Measurements from ENCODE around the gene SEMA6C. TPM values are rescaled to one million over a fixed set of nuclear protein-coding genes. Genes with fewer than 3 reads are reported as not detected.

Gene SEMA6C
- total and polyA plus RNA-seq, 2 donors from 2014 or later, result 7.6 to 17.4 TPM

GRCh38 chr1:151145304-151146071, 943 bp downstream of the SEMA6C start:
- TF ChIP-seq, protein P1, sequence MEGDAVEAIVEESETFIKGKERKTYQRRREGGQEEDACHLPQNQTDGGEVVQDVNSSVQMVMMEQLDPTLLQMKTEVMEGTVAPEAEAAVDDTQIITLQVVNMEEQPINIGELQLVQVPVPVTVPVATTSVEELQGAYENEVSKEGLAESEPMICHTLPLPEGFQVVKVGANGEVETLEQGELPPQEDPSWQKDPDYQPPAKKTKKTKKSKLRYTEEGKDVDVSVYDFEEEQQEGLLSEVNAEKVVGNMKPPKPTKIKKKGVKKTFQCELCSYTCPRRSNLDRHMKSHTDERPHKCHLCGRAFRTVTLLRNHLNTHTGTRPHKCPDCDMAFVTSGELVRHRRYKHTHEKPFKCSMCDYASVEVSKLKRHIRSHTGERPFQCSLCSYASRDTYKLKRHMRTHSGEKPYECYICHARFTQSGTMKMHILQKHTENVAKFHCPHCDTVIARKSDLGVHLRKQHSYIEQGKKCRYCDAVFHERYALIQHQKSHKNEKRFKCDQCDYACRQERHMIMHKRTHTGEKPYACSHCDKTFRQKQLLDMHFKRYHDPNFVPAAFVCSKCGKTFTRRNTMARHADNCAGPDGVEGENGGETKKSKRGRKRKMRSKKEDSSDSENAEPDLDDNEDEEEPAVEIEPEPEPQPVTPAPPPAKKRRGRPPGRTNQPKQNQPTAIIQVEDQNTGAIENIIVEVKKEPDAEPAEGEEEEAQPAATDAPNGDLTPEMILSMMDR (IDR thresholded peaks at IDR 0.05; ENCODE audit: borderline replicate concordance, extremely low read depth, insufficient read depth), result no peak
- no peaks in the 10 kb centered on the region for H3K36me3 ChIP-seq (ENCODE audit: control insufficient read depth in 2 of 3, insufficient read depth in 3 of 3, low read length in 3 of 3)
- H3K27me3 ChIP-seq (ENCODE audit: control insufficient read depth, insufficient read depth, low read length), result no peaks in the 10 kb centered on the region
- DNase-seq (peak in 4 of 5 donors; percentile 35 to 79 (median 55)), FAIRE-seq (no peak)
- H3K27ac ChIP-seq (ENCODE audit: low read depth in 2 of 2, low read length in 2 of 2), result no peak overlapping the region
- peak overlapping the region; percentile 68 to 84 (median 83) for H3K4me3 ChIP-seq (ENCODE audit: low read length in 3 of 3)
- H3K9me3 ChIP-seq (ENCODE audit: control insufficient read depth in 2 of 3, insufficient read depth in 1 of 3, low read length in 3 of 3), result no peaks in the 10 kb centered on the region
- H3K9ac ChIP-seq (ENCODE audit: low read length in 3 of 3), result peak overlapping the region; percentile 53 to 65 (median 65)
- intact Hi-C loops (cut with DNase I), result no loop called here
- H3K4me1 ChIP-seq (ENCODE audit: control insufficient read depth in 2 of 3, insufficient read depth in 2 of 3, low read depth in 1 of 3, low read length in 3 of 3), result peaks cover 0 to 33% (median 16%) of the 10 kb centered on the region in 3 donors

- intact Hi-C loops (cut with DNase I), result no loop called here
- no peak overlapping the region for H3K9ac ChIP-seq (ENCODE audit: low read length in 3 of 3)
- H3K27ac ChIP-seq (ENCODE audit: low read depth in 2 of 2, low read length in 2 of 2), result no peak overlapping the region
- TF ChIP-seq, protein P1 (IDR thresholded peaks at IDR 0.05; ENCODE audit: borderline replicate concordance, extremely low read depth, insufficient read depth), result no peak
- H3K4me1 ChIP-seq (ENCODE audit: control insufficient read depth in 2 of 3, insufficient read depth in 2 of 3, low read depth in 1 of 3, low read length in 3 of 3), result peaks cover 0 to 33% (median 16%) of the 10 kb centered on the region in 3 donors
- H3K36me3 ChIP-seq (ENCODE audit: control insufficient read depth in 2 of 3, insufficient read depth in 3 of 3, low read length in 3 of 3), result peaks cover 0 to 2% (median 0%) of the 10 kb centered on the region in 3 donors
- peak in 3 of 5 donors; percentile 34 to 52 (median 44) for DNase-seq
- peak overlapping the region in 2 of 3 donors; percentile 24 to 68 for H3K4me3 ChIP-seq (ENCODE audit: low read length in 3 of 3)
- H3K9me3 ChIP-seq (ENCODE audit: control insufficient read depth in 2 of 3, insufficient read depth in 1 of 3, low read length in 3 of 3), result no peaks in the 10 kb centered on the region
- no peaks in the 10 kb centered on the region for H3K27me3 ChIP-seq (ENCODE audit: control insufficient read depth, insufficient read depth, low read length)
- no peak for FAIRE-seq
Observed at GRCh38 chr1:151144474-151145303, 1.7 kb downstream of the SEMA6C start.

DNA sequence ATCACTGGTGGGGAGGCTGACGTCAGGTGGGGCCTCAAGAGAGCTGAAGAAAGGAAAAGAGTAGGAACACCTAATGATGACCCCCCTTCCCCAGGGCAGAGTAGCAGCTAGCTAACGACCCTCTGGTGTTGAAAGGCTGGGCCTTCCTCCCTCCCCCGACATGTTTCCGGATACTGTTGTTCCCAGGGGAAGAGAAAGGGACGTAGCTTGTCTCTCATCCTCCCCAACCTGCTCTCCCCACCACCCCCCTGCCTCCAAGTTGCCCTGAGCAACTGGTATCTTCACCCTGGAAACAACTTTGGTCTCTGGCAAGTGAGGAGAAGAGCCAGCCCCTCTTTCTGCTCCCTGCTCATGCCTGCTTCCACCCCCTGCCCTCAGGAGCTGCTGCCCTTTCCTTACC, 2.4 kb downstream of the SEMA6C start:
- TF ChIP-seq, protein P1 (IDR thresholded peaks at IDR 0.05; ENCODE audit: borderline replicate concordance, extremely low read depth, insufficient read depth), result no peak
- Histone ChIP-seq H3K4me1 (ENCODE audit: control insufficient read depth in 2 of 3, insufficient read depth in 2 of 3, low read depth in 1 of 3, low read length in 3 of 3) (peaks cover 0 to 33% (median 16%) of the 10 kb centered on the region in 3 donors), H3K4me3 (ENCODE audit: low read length in 3 of 3) (no peak overlapping the region), H3K9ac (ENCODE audit: low read length in 3 of 3) (no peak overlapping the region), H3K27ac (ENCODE audit: low read depth in 2 of 2, low read length in 2 of 2) (no peak overlapping the region), H3K36me3 (ENCODE audit: control insufficient read depth in 2 of 3, insufficient read depth in 3 of 3, low read length in 3 of 3) (peaks cover 0 to 2% (median 0%) of the 10 kb centered on the region in 3 donors), H3K27me3 (ENCODE audit: control insufficient read depth, insufficient read depth, low read length) (no peaks in the 10 kb centered on the region), H3K9me3 (ENCODE audit: control insufficient read depth in 2 of 3, insufficient read depth in 1 of 3, low read length in 3 of 3) (no peaks in the 10 kb centered on the region)
- FAIRE-seq (no peak), DNase-seq (peak in 2 of 5 donors; percentile 43 to 44)
- intact Hi-C loops (cut with DNase I), result no loop called here

All from kidney (tissue), 14 donors.